Measurements from ENCODE around the gene TMBIM4.

- TF ChIP-seq CTCF (conservative IDR thresholded peaks at IDR 0.05), result no peak
- no peak for TF ChIP-seq ZFX (IDR thresholded peaks at IDR 0.05)
Measured at GRCh38 chr12:66195242-66195641, 25.4 kb upstream of the TMBIM4 start.

Data from C4-2B (cell line).